Endodermal cell (in vitro differentiated cells): ENCODE data around the gene LONP1. TPM values are rescaled to one million over a fixed set of nuclear protein-coding genes. Genes with fewer than 3 reads are reported as not detected.

ENCODE experiments used
- DNase-seq: peaks from one replicate; pipeline ENCODE4 v3.0.0-alpha.2; 2017
- H3K27ac ChIP-seq: 2 replicates; pipeline ENCODE4 v1.5.1; 2013; ENCODE audit warnings: mild to moderate bottlenecking, low read depth, low read length, moderate library complexity
- H3K27me3 ChIP-seq: 2 replicates; pipeline ENCODE4 v1.6.1; 2013; ENCODE audit warnings: mild to moderate bottlenecking, low read length, moderate library complexity; ENCODE audit not compliant: insufficient read depth, control insufficient read depth, poor library complexity, severe bottlenecking
- H3K36me3 ChIP-seq: 2 replicates; pipeline ENCODE4 v1.7.0; 2013; ENCODE audit warnings: mild to moderate bottlenecking, low read length, moderate library complexity; ENCODE audit not compliant: control insufficient read depth, insufficient read depth
- H3K4me1 ChIP-seq: one replicate; pipeline ENCODE4 v1.7.0; 2013; ENCODE audit warnings: low read length; ENCODE audit not compliant: control insufficient read depth, insufficient read depth
- H3K4me3 ChIP-seq: 2 replicates; pipeline ENCODE4 v1.5.1; 2013; ENCODE audit warnings: mild to moderate bottlenecking, low read length, moderate library complexity
- H3K9ac ChIP-seq: 2 replicates; pipeline ENCODE4 v1.6.1; 2013; ENCODE audit warnings: mild to moderate bottlenecking, low read length, moderate library complexity; ENCODE audit not compliant: poor library complexity, severe bottlenecking; ENCODE audit errors: extremely low read depth
- H3K9me3 ChIP-seq: 2 replicates; pipeline ENCODE4 v1.6.1; 2013; ENCODE audit warnings: mild to moderate bottlenecking, low read length, moderate library complexity; ENCODE audit not compliant: control insufficient read depth
- H3K27ac Mint-ChIP-seq: 2 replicates; pipeline ENCODE4 v1.8.0; 2020; ENCODE audit warnings: mixed read lengths
- H3K27me3 Mint-ChIP-seq: 2 replicates; pipeline ENCODE4 v1.8.0; 2021; ENCODE audit warnings: mild to moderate bottlenecking, mixed read lengths; ENCODE audit not compliant: insufficient read depth
- H3K36me3 Mint-ChIP-seq: 2 replicates; pipeline ENCODE4 v1.8.0; 2020; ENCODE audit warnings: low read depth, mixed read lengths
- H3K4me1 Mint-ChIP-seq: 2 replicates; pipeline ENCODE4 v1.8.0; 2020; ENCODE audit warnings: mixed read lengths
- H3K4me3 Mint-ChIP-seq: 2 replicates; pipeline ENCODE4 v1.8.0; 2020; ENCODE audit warnings: mild to moderate bottlenecking, moderate library complexity, mixed read lengths
- H3K9me3 Mint-ChIP-seq: 2 replicates; pipeline ENCODE4 v1.8.0; 2020; ENCODE audit warnings: mild to moderate bottlenecking, mixed read lengths
- WGBS, 2 experiments: methylation state at CpG; one replicate each; pipeline versions ENCODE4 v1.1.5 to v1.1.7; 2013; ENCODE audit warnings: missing lambda C conversion rate in 2 of 2, mixed read lengths in 1 of 2; ENCODE audit not compliant: insufficient coverage in 1 of 2, insufficient read length in 1 of 2; 5-methylcytosine and 5-hydroxymethylcytosine counted together
- total RNA-seq, 2 donors: library from RNA; stranded (reverse); fragmentation: NEBNext Ultra II Directional in 1 of 2; extraction: Animal tissue kit (Norgen Biotek cat#: 25700) in 1 of 2; gene quantifications; 2 replicates in 1 of 2; 3 replicates in 1 of 2; pipeline ENCODE4 v1.2.1, GENCODE V29; 2021
- TF ChIP-seq, protein P1 (sequence below): fragments of 200-600 bp; sonication (generic); conservative IDR thresholded peaks from 2 replicates; pipeline ENCODE4 v1.5.0; 2021; ENCODE audit warnings: antibody characterized with exemption, mild to moderate bottlenecking

LONP1 gene
- total RNA-seq, 2 donors from 2014 or later: 97.1 to 109 TPM

GRCh38 chr19:5654931-5655330, 65.0 kb downstream of the LONP1 start:
- Mint-ChIP-seq H3K27ac (no peak overlapping the region), H3K4me3 (no peak overlapping the region), H3K36me3 (peaks cover 74% of the 10 kb centered on the region), H3K27me3 (no peaks in the 10 kb centered on the region), H3K9me3 (no peaks in the 10 kb centered on the region), H3K4me1 (no peaks in the 10 kb centered on the region)
- H3K36me3 ChIP-seq: peaks cover 89% of the 10 kb centered on the region
- no peak overlapping the region for H3K4me3 ChIP-seq
- H3K27ac ChIP-seq: no peak overlapping the region
- H3K9ac ChIP-seq: no peak overlapping the region
- H3K4me1 ChIP-seq: no peaks in the 10 kb centered on the region
- H3K27me3 ChIP-seq: no peaks in the 10 kb centered on the region
- 90 to 92% methylated on average over 5 of the region's 5 CpGs for WGBS, 2 experiments
- DNase-seq: no peak
- H3K9me3 ChIP-seq: no peaks in the 10 kb centered on the region
- TF ChIP-seq, protein P1, sequence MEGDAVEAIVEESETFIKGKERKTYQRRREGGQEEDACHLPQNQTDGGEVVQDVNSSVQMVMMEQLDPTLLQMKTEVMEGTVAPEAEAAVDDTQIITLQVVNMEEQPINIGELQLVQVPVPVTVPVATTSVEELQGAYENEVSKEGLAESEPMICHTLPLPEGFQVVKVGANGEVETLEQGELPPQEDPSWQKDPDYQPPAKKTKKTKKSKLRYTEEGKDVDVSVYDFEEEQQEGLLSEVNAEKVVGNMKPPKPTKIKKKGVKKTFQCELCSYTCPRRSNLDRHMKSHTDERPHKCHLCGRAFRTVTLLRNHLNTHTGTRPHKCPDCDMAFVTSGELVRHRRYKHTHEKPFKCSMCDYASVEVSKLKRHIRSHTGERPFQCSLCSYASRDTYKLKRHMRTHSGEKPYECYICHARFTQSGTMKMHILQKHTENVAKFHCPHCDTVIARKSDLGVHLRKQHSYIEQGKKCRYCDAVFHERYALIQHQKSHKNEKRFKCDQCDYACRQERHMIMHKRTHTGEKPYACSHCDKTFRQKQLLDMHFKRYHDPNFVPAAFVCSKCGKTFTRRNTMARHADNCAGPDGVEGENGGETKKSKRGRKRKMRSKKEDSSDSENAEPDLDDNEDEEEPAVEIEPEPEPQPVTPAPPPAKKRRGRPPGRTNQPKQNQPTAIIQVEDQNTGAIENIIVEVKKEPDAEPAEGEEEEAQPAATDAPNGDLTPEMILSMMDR: no peak

- Mint-ChIP-seq H3K4me1 (no peaks in the 10 kb centered on the region), H3K36me3 (peaks cover 75% of the 10 kb centered on the region), H3K27me3 (no peaks in the 10 kb centered on the region), H3K27ac (no peak overlapping the region), H3K4me3 (no peak overlapping the region), H3K9me3 (no peaks in the 10 kb centered on the region)
- WGBS, 2 experiments: 92 to 95% methylated on average over 7 to 10 of the region's 10 CpGs
- H3K9ac ChIP-seq: no peak overlapping the region
- no peak overlapping the region for H3K4me3 ChIP-seq
- H3K4me1 ChIP-seq: no peaks in the 10 kb centered on the region
- H3K27ac ChIP-seq: no peak overlapping the region
- TF ChIP-seq, protein P1: no peak
- no peak for DNase-seq
- no peaks in the 10 kb centered on the region for H3K9me3 ChIP-seq
- peaks cover 88% of the 10 kb centered on the region for H3K36me3 ChIP-seq
- no peaks in the 10 kb centered on the region for H3K27me3 ChIP-seq
These were observed 67.7 kb downstream of the LONP1 start for GRCh38 chr19:5652261-5652660.

- Mint-ChIP-seq H3K27me3 (no peaks in the 10 kb centered on the region), H3K36me3 (peaks cover 80% of the 10 kb centered on the region)
These were observed 68.6 kb downstream of the LONP1 start for GRCh38 chr19:5651361-5651760.

More at GRCh38 chr19:5651361-5651760, 68.6 kb downstream of the LONP1 start:
- Histone ChIP-seq H3K9ac (no peak overlapping the region), H3K9me3 (no peaks in the 10 kb centered on the region), H3K4me1 (no peaks in the 10 kb centered on the region), H3K27me3 (no peaks in the 10 kb centered on the region), H3K36me3 (peaks cover 91% of the 10 kb centered on the region), H3K27ac (no peak overlapping the region), H3K4me3 (no peak overlapping the region)
- Mint-ChIP-seq H3K4me1 (no peaks in the 10 kb centered on the region), H3K4me3 (no peak overlapping the region), H3K9me3 (no peaks in the 10 kb centered on the region), H3K27ac (no peak overlapping the region)
- 94 to 95% methylated on average over 3 to 5 of the region's 5 CpGs for WGBS, 2 experiments
- no peak for DNase-seq
- TF ChIP-seq, protein P1: peak; percentile 48
